HCT116 (cell line): ENCODE data around the gene POLA2. TPM values are rescaled to one million over a fixed set of nuclear protein-coding genes. Genes with fewer than 3 reads are reported as not detected.

ENCODE experiments used
- ELF1 ChIP-seq: IDR thresholded peaks from 2 replicates; pipeline ENCODE4 v1.6.1; 2012; ENCODE audit warnings: low read depth, borderline replicate concordance
- POLR2A ChIP-seq: IDR thresholded peaks from 2 replicates; pipeline ENCODE4 v1.7.0; 2011; ENCODE audit warnings: borderline replicate concordance; ENCODE audit not compliant: insufficient read depth, insufficient read length; ENCODE audit errors: extremely low read depth
- YY1 ChIP-seq: IDR thresholded peaks from 2 replicates; pipeline ENCODE4 v1.6.1; 2011; ENCODE audit warnings: low read length, low read depth, moderate library complexity, mild to moderate bottlenecking; ENCODE audit not compliant: insufficient replicate concordance; ENCODE audit errors: extremely low read depth
- total RNA-seq: library from RNA; stranded (reverse); gene quantifications from one replicate; pipeline ENCODE4 v1.2.1, GENCODE V29; 2021; ENCODE audit not compliant: unreplicated experiment
- TF ChIP-seq, protein P1 (sequence below), 3 experiments: fragments of 200-600 bp in 1 of 3; sonication (generic) in 1 of 3; IDR thresholded peaks in 2 of 3; conservative IDR thresholded peaks in 1 of 3; 2 replicates each; pipeline ENCODE4 v1.5.1; 2012 to 2017; ENCODE audit warnings: low read depth in 2 of 3, low read length in 2 of 3, antibody characterized with exemption in 1 of 3, borderline replicate concordance in 1 of 3, control low read depth in 1 of 3, mild to moderate bottlenecking in 1 of 3, mixed read lengths in 1 of 3, mixed run types in 1 of 3, moderate library complexity in 1 of 3; ENCODE audit not compliant: insufficient read depth in 1 of 3
- TF ChIP-seq, protein P2 (sequence below): IDR thresholded peaks from 2 replicates; pipeline ENCODE4 v1.6.1; 2012; ENCODE audit warnings: low read depth

The POLA2 gene
- total RNA-seq, 1 experiment from 2014 or later = 20.0 TPM

DNA sequence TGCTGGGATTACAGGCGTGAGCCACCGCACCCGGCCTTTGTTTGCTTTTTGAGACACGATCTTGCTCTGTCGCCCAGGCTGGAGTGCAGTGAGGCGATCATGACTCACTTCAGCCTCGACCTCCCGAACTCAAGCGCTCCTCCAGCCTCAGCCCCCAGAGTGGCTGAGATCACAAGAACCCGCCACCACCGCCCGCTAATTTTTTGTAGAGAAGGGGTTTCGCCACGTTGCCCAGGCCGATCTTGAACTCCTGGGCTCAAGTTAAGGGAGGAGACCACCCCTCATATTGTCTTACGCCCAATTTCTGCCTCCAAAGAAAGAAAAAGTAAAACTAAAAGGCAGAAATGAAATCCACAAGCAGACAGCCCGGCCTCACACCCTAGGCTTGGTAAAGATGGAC is 1.5 kb upstream of the POLA2 start (continued):
- TF ChIP-seq, protein P1, sequence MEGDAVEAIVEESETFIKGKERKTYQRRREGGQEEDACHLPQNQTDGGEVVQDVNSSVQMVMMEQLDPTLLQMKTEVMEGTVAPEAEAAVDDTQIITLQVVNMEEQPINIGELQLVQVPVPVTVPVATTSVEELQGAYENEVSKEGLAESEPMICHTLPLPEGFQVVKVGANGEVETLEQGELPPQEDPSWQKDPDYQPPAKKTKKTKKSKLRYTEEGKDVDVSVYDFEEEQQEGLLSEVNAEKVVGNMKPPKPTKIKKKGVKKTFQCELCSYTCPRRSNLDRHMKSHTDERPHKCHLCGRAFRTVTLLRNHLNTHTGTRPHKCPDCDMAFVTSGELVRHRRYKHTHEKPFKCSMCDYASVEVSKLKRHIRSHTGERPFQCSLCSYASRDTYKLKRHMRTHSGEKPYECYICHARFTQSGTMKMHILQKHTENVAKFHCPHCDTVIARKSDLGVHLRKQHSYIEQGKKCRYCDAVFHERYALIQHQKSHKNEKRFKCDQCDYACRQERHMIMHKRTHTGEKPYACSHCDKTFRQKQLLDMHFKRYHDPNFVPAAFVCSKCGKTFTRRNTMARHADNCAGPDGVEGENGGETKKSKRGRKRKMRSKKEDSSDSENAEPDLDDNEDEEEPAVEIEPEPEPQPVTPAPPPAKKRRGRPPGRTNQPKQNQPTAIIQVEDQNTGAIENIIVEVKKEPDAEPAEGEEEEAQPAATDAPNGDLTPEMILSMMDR (IDR thresholded peaks at IDR 0.05 in 2 of 3, conservative IDR thresholded peaks at IDR 0.05 in 1 of 3; ENCODE audit: borderline replicate concordance in 1 of 3, insufficient read depth in 1 of 3, low read depth in 2 of 3, low read length in 2 of 3) = no peak
- TF ChIP-seq YY1 (no peak), ELF1 (no peak), POLR2A (no peak)
- TF ChIP-seq, protein P2, sequence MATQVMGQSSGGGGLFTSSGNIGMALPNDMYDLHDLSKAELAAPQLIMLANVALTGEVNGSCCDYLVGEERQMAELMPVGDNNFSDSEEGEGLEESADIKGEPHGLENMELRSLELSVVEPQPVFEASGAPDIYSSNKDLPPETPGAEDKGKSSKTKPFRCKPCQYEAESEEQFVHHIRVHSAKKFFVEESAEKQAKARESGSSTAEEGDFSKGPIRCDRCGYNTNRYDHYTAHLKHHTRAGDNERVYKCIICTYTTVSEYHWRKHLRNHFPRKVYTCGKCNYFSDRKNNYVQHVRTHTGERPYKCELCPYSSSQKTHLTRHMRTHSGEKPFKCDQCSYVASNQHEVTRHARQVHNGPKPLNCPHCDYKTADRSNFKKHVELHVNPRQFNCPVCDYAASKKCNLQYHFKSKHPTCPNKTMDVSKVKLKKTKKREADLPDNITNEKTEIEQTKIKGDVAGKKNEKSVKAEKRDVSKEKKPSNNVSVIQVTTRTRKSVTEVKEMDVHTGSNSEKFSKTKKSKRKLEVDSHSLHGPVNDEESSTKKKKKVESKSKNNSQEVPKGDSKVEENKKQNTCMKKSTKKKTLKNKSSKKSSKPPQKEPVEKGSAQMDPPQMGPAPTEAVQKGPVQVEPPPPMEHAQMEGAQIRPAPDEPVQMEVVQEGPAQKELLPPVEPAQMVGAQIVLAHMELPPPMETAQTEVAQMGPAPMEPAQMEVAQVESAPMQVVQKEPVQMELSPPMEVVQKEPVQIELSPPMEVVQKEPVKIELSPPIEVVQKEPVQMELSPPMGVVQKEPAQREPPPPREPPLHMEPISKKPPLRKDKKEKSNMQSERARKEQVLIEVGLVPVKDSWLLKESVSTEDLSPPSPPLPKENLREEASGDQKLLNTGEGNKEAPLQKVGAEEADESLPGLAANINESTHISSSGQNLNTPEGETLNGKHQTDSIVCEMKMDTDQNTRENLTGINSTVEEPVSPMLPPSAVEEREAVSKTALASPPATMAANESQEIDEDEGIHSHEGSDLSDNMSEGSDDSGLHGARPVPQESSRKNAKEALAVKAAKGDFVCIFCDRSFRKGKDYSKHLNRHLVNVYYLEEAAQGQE = no peak
